Measurements from ENCODE around the gene PRELP.
A peak's percentile ranks its signal among the peaks of the same experiment; 100 is the strongest.

Gene PRELP

GRCh38 chr1:203478231-203478630 lies 2.6 kb downstream of the PRELP start:
- DNase-seq (ENCODE audit: low spot score) = no peak

DNA sequence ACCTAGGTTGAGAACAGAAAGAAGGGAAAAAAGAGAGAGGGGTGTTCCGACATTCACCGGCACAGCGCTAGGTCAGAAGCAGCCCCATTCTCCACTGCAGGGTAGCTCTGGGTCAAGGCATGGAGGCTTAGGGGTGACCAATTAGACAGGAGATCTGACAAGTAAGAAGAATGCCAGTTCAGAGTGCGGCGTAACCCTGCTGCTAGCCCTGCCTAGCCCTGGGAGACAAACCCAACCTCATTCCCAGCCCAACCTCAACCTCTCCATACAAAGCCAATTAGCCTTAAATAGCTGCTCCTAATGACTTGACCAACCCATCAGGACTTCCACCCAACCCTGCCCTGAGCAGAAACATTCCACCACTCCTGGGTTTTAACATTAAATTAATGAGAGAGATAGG lies 3.4 kb downstream of the PRELP start:
- no peak for DNase-seq (ENCODE audit: low spot score)

- no peak for DNase-seq (ENCODE audit: low spot score)
Measured at GRCh38 chr1:203479646-203480045, 4.0 kb downstream of the PRELP start.

GRCh38 chr1:203480084-203480483 lies 4.5 kb downstream of the PRELP start:
- no peak for DNase-seq (ENCODE audit: low spot score)

- no peak for DNase-seq (ENCODE audit: low spot score)
Measured at GRCh38 chr1:203480525-203481084, 5.0 kb downstream of the PRELP start.

DNA sequence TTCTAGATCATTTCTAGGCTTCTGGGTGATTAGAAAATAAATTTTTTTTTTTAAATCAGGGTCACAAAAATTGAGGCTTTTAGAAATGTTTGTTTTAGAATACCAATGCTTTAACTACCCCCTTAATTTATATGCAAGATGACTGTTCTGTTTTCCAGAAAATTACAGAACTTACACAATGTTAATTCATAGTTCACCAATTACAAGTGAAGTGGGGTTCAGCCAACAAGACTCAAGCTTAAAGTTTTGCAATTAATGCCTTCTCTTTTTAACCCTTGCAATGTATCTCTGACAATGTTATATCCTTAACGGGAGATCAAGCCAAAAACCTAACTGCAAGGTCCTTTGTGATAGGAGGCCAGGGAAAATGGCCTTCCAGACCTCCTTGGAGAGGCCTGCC lies 5.6 kb downstream of the PRELP start:
- no peak for DNase-seq (ENCODE audit: low spot score)

- no peak for DNase-seq (ENCODE audit: low spot score)
Measured at GRCh38 chr1:203486618-203487370, 11.2 kb downstream of the PRELP start.

GRCh38 chr1:203488539-203488938 lies 12.9 kb downstream of the PRELP start:
- no peak for DNase-seq (ENCODE audit: low spot score)

GRCh38 chr1:203490607-203491006 lies 15.0 kb downstream of the PRELP start:
- DNase-seq (ENCODE audit: low spot score) = no peak

GRCh38 chr1:203491664-203492063 lies 16.1 kb downstream of the PRELP start:
- DNase-seq (ENCODE audit: low spot score) = no peak

DNA sequence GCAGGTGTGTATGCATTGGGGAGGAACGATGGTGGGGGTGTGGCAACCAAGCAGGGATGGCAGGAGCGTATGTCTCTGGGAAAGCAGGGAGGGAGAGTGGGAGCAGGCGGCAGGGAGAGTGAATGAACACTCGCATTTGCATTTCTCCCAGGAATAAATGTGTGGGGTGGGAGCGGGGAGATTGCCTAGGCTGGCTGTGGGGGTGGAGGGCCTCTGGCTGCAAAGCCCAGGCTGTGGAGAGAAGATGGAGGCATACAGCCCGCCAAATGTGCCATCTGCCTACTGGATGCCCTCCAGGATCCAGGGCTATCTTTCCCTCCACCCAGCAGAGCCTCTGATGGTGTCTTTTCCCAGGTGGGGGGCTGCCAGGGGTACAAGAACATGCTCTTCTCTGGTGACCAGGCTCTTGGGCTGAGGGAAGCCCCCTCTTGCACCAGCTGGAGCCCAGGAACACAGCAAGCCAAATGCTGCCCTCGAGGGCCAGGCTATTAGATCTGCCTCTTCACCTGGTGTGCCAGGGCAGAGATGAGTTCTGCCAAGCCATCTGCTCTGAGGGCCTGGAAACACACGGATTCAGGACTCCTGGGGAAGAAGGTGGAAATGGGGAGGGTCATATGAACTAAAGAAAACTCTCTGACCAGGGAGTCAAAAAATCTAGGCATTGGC lies 16.6 kb downstream of the PRELP start:
- peak; percentile 50 for DNase-seq (ENCODE audit: low spot score)

- no peak for DNase-seq (ENCODE audit: low spot score)
Measured at GRCh38 chr1:203492748-203493130, 17.1 kb downstream of the PRELP start.

DNA sequence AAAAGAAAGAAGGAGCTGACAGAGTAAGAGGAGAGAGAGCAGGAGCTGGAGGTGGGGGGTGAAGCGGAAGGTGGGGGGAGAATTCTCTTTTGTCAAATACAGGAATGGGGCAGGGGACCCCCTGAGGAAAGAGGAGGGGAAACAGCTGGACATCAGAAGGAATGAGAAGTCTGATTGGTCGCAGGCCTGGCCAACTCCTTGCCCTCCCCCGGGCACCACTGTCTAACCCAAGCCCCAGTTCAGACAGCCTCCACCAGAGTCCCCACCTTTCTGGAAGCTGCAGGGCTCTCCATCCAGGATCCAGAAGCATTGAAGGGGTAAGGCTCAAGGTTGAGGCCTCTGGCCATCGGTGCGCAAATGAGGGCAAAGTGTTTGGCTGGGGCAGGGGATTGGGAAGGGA lies 18.3 kb downstream of the PRELP start, which contains the start of gene OPTC:
Gene OPTC, plus strand, starts transcription at position 253 of the 400 bp plus-strand sequence. CDS start 1,853 bp downstream, outside the sequence.
- no peak for DNase-seq (ENCODE audit: low spot score)

DNA sequence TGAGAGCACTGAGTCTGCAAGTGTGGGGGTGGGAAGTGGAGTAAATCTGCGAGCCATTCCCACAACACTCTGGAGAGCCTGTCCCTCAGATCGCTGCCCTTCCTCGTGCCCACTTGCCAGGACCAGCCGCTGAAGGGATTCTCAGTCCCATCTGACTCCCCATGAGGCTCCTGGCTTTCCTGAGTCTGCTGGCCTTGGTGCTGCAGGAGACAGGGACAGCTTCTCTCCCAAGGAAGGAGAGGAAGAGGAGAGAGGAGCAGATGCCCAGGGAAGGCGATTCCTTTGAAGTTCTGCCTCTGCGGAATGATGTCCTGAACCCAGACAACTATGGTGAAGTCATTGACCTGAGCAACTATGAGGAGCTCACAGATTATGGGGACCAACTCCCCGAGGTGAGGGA lies 20.2 kb downstream of the PRELP start:
- DNase-seq (ENCODE audit: low spot score) = no peak

GRCh38 chr1:203497269-203497777 lies 21.7 kb downstream of the PRELP start:
- DNase-seq (ENCODE audit: low spot score) = no peak

- DNase-seq (ENCODE audit: low spot score) = no peak
Measured at GRCh38 chr1:203499643-203500278, 24.2 kb downstream of the PRELP start.

GRCh38 chr1:203500279-203500678 lies 24.7 kb downstream of the PRELP start:
- no peak for DNase-seq (ENCODE audit: low spot score)

- DNase-seq (ENCODE audit: low spot score) = no peak
Measured at GRCh38 chr1:203503836-203504235, 28.2 kb downstream of the PRELP start.

DNA sequence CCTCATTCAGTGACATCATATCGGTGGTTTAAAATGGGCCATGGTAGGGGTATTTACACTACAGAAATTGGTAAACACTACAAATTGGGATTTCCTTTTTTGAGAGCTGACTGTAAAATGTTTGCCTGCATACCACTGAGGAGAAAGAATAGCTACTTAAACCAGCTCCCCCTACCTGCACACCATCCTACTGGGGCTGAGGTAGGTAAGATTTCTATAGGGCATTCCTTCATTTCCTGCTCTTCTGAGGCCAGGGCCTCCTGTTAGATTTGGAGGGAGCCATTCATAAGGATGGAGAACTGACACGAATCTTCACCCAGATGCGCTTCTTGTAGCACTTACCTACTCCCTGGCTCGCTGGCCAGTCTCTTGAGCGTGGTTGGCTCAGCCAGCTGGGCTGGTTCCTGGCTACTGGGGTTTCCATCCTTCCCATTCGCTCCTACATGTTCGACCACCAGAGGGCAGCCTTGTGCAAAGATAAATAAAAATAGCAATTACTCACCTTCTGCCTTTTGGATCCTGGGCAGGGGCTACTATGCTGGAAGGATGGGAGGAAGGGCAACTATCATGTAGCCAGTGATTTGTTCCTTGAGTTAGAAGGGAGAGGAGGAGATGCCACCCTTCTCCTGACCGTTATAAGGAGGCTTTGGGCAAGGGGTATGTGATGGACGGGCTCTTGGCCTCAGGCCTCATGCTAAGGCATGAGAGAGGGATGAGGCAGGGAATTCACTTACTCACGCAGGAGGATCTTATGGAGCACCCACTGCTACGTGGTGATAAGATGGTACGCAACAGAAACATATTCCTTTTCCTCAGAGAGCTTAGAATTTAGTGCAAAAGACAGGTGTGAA lies 29.0 kb downstream of the PRELP start:
- peak; percentile 88 for DNase-seq (ENCODE audit: low spot score)

DNA sequence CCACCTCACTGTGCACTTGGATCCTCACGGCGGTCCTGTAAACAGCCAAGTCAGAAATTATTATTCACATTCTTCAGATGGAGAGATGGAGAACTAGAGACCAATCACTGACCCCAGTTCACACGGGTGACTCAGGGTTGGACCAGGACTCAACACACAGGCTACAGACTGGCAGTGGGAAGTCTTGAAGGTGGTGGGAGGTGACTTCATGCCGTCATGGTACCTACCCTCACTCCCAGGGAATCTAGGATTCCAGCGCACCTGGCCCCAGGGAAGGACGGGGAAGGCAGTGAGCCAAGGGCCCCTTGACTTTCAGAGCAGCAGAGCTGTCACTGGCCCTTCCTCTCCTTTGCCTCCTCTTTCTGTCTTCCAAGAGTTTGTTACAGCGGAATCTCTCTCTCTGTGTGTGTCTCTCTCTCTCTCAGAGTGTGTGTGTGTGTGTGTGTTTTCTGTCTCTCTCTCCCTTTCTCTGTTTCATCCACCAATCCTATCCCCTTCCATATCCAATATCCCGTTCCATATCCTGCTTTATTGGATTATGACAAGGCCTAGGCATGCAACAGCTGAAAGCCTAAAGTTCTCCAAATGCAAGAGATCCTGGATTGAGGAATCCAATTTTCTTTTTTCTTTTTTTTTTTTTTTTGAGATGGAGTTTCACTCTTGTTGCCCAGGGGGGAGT lies 30.1 kb downstream of the PRELP start:
- no peak for DNase-seq (ENCODE audit: low spot score)

Measured in Ammon's horn (tissue), 1 donor.